ENCODE results near the gene LCP1. TPM values are rescaled to one million over a fixed set of nuclear protein-coding genes. Genes with fewer than 3 reads are reported as not detected.
A peak's percentile ranks its signal among the peaks of the same experiment; 100 is the strongest.
"Not testable (repeated sequence)": the region's sequence is repeated elsewhere in the genome, so short reads cannot be mapped to it uniquely, and the experiment has no call there.

LCP1 gene, protein sequence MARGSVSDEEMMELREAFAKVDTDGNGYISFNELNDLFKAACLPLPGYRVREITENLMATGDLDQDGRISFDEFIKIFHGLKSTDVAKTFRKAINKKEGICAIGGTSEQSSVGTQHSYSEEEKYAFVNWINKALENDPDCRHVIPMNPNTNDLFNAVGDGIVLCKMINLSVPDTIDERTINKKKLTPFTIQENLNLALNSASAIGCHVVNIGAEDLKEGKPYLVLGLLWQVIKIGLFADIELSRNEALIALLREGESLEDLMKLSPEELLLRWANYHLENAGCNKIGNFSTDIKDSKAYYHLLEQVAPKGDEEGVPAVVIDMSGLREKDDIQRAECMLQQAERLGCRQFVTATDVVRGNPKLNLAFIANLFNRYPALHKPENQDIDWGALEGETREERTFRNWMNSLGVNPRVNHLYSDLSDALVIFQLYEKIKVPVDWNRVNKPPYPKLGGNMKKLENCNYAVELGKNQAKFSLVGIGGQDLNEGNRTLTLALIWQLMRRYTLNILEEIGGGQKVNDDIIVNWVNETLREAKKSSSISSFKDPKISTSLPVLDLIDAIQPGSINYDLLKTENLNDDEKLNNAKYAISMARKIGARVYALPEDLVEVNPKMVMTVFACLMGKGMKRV
- total RNA-seq, result 100 to 1,000 TPM in 1 of 9 donors, 10 to 100 TPM in 8; 32.9 to 109 (median 60.0) TPM
- 10 to 100 TPM; 17.3 to 91.9 (median 27.4) TPM for polyA plus RNA-seq
- long read RNA-seq, donor 1, result 0 reads
- long read RNA-seq, donor 2, partial matches to known transcripts, result 0 of 1 reads
- long read RNA-seq, donor 2, other reads (novel, unspliced or antisense), result 0 of 1 reads
- long read RNA-seq, donor 3, partial matches to known transcripts, result 0 of 1 reads
- long read RNA-seq, donor 3, other reads (novel, unspliced or antisense), result 0 of 1 reads
- long read RNA-seq, donor 4, transcript LCP1-201 (16 exons, 3,787 nt), result major isoform, 8 of 17 reads
- long read RNA-seq, donor 4, partial matches to known transcripts, result 3 of 17 reads
- long read RNA-seq, donor 4, other reads (novel, unspliced or antisense), result 6 of 17 reads
- long read RNA-seq, donor 5, transcript LCP1-201 (16 exons, 3,787 nt), result major isoform, 65 of 127 reads
- long read RNA-seq, donor 5, partial matches to known transcripts, result 8 of 127 reads
- long read RNA-seq, donor 5, other reads (novel, unspliced or antisense), result 54 of 127 reads
- long read RNA-seq, donor 6, transcript LCP1-201 (16 exons, 3,787 nt), result major isoform, 6 of 13 reads
- long read RNA-seq, donor 6, partial matches to known transcripts, result 1 of 13 reads
- long read RNA-seq, donor 6, other reads (novel, unspliced or antisense), result 6 of 13 reads
- long read RNA-seq, donor 7, result 0 reads
- long read RNA-seq, donor 8, partial matches to known transcripts, result 0 of 1 reads
- long read RNA-seq, donor 8, other reads (novel, unspliced or antisense), result 0 of 1 reads
- long read RNA-seq, donor 9, result 0 reads
- long read RNA-seq, donor 10, partial matches to known transcripts, result 0 of 1 reads
- long read RNA-seq, donor 10, other reads (novel, unspliced or antisense), result 0 of 1 reads

DNA sequence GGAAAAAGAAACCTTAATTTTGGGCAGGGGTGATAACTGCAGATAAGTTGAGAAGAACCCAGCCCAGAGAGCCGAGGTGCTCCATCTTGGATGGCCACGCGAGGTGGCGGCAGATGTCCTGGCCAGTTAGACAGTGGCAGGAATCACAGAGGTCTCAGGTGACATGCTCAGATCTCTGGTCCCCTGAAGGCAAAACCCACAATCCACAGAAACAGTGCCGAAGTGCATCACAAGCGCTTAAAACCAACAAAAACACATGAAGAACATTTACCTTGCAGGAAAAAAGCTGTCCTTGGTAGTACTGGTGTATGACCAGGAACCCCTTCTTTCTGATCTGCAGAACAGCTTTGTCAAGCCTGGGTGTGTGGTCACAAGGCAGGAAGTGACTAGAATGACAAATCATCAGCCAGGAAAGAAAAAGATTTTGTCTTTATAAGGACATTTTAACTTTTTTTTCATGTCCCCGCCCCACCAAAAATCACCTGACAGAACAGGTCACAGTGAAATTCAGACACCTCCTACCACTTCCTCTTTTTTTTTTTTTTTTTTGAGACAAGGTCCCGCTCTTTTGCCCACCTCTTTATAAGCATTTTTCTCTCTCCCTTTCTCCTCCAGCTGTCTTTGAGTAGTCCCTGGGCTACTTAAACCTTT is at the start of gene LCP1:
TSS of gene LCP1 (minus strand) at position 338 of the 651 bp plus-strand sequence. CDS start 22,515 bp downstream, outside the sequence.
- TF ChIP-seq, protein P1, sequence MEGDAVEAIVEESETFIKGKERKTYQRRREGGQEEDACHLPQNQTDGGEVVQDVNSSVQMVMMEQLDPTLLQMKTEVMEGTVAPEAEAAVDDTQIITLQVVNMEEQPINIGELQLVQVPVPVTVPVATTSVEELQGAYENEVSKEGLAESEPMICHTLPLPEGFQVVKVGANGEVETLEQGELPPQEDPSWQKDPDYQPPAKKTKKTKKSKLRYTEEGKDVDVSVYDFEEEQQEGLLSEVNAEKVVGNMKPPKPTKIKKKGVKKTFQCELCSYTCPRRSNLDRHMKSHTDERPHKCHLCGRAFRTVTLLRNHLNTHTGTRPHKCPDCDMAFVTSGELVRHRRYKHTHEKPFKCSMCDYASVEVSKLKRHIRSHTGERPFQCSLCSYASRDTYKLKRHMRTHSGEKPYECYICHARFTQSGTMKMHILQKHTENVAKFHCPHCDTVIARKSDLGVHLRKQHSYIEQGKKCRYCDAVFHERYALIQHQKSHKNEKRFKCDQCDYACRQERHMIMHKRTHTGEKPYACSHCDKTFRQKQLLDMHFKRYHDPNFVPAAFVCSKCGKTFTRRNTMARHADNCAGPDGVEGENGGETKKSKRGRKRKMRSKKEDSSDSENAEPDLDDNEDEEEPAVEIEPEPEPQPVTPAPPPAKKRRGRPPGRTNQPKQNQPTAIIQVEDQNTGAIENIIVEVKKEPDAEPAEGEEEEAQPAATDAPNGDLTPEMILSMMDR (IDR thresholded peaks at IDR 0.05), result no peak
- peak in 1 of 2 donors; percentile 43 for TF ChIP-seq POLR2A (IDR thresholded peaks at IDR 0.05)
- H3K36me3 ChIP-seq (replicated peaks in 1 of 2), result no peaks in the 10 kb centered on the region
- H3K27ac ChIP-seq, result peak within 1 kb of the TSS in 2 of 5 donors; percentile 4 to 60
- no peaks in the 10 kb centered on the region for H3K4me1 ChIP-seq (replicated peaks in 1 of 2)
- no peaks in the 10 kb centered on the region for H3K27me3 ChIP-seq
- DNase-seq, result peak in 1 of 7 donors; percentile 17
- peak within 1 kb of the TSS in 1 of 4 donors; percentile 37 for H3K4me3 ChIP-seq
- intact Hi-C loops (cut with DNase I), result no loop called here
- H3K9me3 ChIP-seq (replicated peaks in 1 of 3), result no peaks in the 10 kb centered on the region
- 77 to 84% (median 83%) methylated on average over 8 of the region's 8 CpGs for WGBS, 4 donors

DNA sequence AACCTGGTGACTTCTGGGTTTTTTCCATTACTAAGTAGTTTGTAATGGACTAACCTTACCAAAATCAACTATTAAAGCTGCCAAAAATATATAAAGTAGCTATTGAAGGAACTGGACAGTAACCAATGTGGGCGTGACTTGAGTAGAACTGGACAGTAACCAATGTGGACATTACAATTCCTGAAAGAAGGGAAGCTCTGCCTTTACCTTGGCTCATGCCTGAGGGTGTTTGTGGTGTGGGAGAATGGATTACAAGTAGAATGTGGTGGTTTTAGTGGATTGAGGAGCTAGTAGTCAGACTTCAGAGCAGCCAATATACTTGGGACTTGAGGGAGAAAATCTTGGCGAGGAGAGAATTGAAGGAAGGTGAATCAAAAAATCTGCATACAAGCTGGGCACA is 47.3 kb upstream of the LCP1 start:
- Histone ChIP-seq H3K27ac (no peak overlapping the region), H3K36me3 (replicated peaks in 1 of 2) (no peaks in the 10 kb centered on the region), H3K9me3 (replicated peaks in 1 of 3) (peaks cover 0 to 2% (median 0%) of the 10 kb centered on the region in 3 donors), H3K4me3 (no peak overlapping the region), H3K27me3 (no peaks in the 10 kb centered on the region), H3K4me1 (replicated peaks in 1 of 2) (no peaks in the 10 kb centered on the region)
- intact Hi-C loops (cut with DNase I), result no loop called here
- DNase-seq, result no peak
- 95 to 98% (median 96%) methylated on average over 2 of the region's 2 CpGs for WGBS, 4 donors
- TF ChIP-seq, protein P1 (IDR thresholded peaks at IDR 0.05), result no peak
- no peak for TF ChIP-seq POLR2A (IDR thresholded peaks at IDR 0.05)

DNA sequence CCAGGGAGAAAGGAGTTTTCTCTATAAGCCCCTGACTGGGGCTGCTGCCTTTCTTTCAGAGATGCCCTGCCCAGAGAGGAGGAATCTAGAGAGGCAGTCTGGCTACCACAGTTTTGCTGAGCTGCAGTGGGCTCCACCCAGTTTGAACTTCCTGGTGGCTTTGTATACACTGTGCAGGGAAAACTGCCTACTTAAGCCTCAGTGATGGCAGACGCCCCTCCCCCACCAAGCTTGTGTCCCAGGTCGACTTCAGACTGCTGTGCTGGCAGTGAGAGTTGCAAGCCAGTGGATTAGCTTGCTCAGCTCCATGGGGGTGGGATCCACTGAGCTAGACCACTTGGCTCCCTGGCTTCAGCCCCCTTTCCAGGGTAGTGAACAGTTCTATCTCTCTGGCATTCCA is 38.3 kb upstream of the LCP1 start:
- H3K4me1 ChIP-seq (replicated peaks in 1 of 2); H3K36me3 ChIP-seq (replicated peaks in 1 of 2); H3K27me3 ChIP-seq; H3K27ac ChIP-seq; H3K9me3 ChIP-seq (replicated peaks in 1 of 3); intact Hi-C loops (cut with DNase I); H3K4me3 ChIP-seq: not testable (repeated sequence)
- peak in 2 of 7 donors; percentile 22 to 24 for DNase-seq
- WGBS, 4 donors, result 0 to 43% (median 16%) methylated on average over 1 to 2 of the region's 2 CpGs

DNA sequence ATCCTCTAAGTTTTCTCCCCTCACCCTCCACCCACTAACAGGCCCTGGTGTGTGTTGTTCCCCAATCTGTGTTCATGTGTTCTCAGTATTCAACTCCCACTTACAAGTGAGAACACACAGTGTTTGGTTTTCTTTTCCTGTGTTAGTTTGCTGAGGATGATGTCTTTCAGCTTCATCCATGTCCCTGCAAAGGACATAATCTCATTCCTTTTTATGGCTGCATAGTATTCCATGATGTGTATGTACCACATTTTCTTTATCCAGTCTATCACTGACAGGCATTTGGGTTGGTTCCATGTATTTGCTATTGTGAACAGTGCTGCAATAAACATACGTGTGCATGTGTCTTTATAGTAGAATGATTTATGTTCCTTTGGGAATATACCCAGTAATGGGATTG is 32.8 kb upstream of the LCP1 start:
- H3K4me3 ChIP-seq; H3K27ac ChIP-seq; H3K36me3 ChIP-seq (replicated peaks in 1 of 2); H3K9me3 ChIP-seq (replicated peaks in 1 of 3); intact Hi-C loops (cut with DNase I); H3K27me3 ChIP-seq; DNase-seq: not testable (repeated sequence)
- peaks cover 13 to 15% of the 10 kb centered on the region in 2 donors for H3K4me1 ChIP-seq (replicated peaks in 1 of 2)
- WGBS, 4 donors, result 88 to 100% (median 93%) methylated on average over 1 of the region's 1 CpG
